ENCODE data around the gene TUBB8B.
A peak's percentile ranks its signal among the peaks of the same experiment; 100 is the strongest.
"Not testable (repeated sequence)": the region's sequence is repeated elsewhere in the genome, so short reads cannot be mapped to it uniquely, and the experiment has no call there.

The TUBB8B gene

GRCh38 chr18:49176-49665 is at the start of gene TUBB8B:
Gene TUBB8B (minus strand): TSS chr18:49615. CDS start chr18:49557, 58 bp downstream.
- not testable (repeated sequence) for DNase-seq (ENCODE audit: low read depth in 3 of 3)

GRCh38 chr18:97252-97914 is 48.0 kb upstream of the TUBB8B start:
- peak in 1 of 3 experiments; percentile 44 for DNase-seq (ENCODE audit: low read depth in 3 of 3)

GRCh38 chr18:96767-97131 is 47.3 kb upstream of the TUBB8B start:
- not testable (repeated sequence) for DNase-seq (ENCODE audit: low read depth in 3 of 3)

GRCh38 chr18:96101-96766 is 46.8 kb upstream of the TUBB8B start:
- DNase-seq (ENCODE audit: low read depth in 3 of 3) = not testable (repeated sequence)

GRCh38 chr18:95580-95979 is 46.2 kb upstream of the TUBB8B start:
- DNase-seq (ENCODE audit: low read depth in 3 of 3) = not testable (repeated sequence)

GRCh38 chr18:93897-94408 is 44.5 kb upstream of the TUBB8B start:
- not testable (repeated sequence) for DNase-seq (ENCODE audit: low read depth in 3 of 3)

GRCh38 chr18:91561-91960 is 42.1 kb upstream of the TUBB8B start:
- DNase-seq (ENCODE audit: low read depth in 3 of 3) = not testable (repeated sequence)

- DNase-seq (ENCODE audit: low read depth in 3 of 3) = not testable (repeated sequence)
These were observed 41.2 kb upstream of the TUBB8B start for GRCh38 chr18:90396-91193.

- DNase-seq (ENCODE audit: low read depth in 3 of 3) = not testable (repeated sequence)
These were observed 39.7 kb upstream of the TUBB8B start for GRCh38 chr18:89124-89523.

- not testable (repeated sequence) for DNase-seq (ENCODE audit: low read depth in 3 of 3)
These were observed 35.4 kb upstream of the TUBB8B start for GRCh38 chr18:84801-85200.

- not testable (repeated sequence) for DNase-seq (ENCODE audit: low read depth in 3 of 3)
These were observed 33.3 kb upstream of the TUBB8B start for GRCh38 chr18:82626-83209.

GRCh38 chr18:80881-81280 is 31.5 kb upstream of the TUBB8B start:
- not testable (repeated sequence) for DNase-seq (ENCODE audit: low read depth in 3 of 3)

- not testable (repeated sequence) for DNase-seq (ENCODE audit: low read depth in 3 of 3)
These were observed 30.8 kb upstream of the TUBB8B start for GRCh38 chr18:80202-80601.

GRCh38 chr18:75525-76160 is 26.2 kb upstream of the TUBB8B start:
- DNase-seq (ENCODE audit: low read depth in 3 of 3) = not testable (repeated sequence)

GRCh38 chr18:73181-73777 is 23.9 kb upstream of the TUBB8B start:
- DNase-seq (ENCODE audit: low read depth in 3 of 3) = not testable (repeated sequence)

GRCh38 chr18:67701-68100 is 18.3 kb upstream of the TUBB8B start:
- DNase-seq (ENCODE audit: low read depth in 3 of 3) = not testable (repeated sequence)

- DNase-seq (ENCODE audit: low read depth in 3 of 3) = not testable (repeated sequence)
These were observed 14.9 kb upstream of the TUBB8B start for GRCh38 chr18:64279-64678.

- DNase-seq (ENCODE audit: low read depth in 3 of 3) = not testable (repeated sequence)
These were observed 14.2 kb upstream of the TUBB8B start for GRCh38 chr18:63656-64055.

GRCh38 chr18:54388-54787 is 5.0 kb upstream of the TUBB8B start:
- not testable (repeated sequence) for DNase-seq (ENCODE audit: low read depth in 3 of 3)

GRCh38 chr18:48696-49095 is 719 bp downstream of the TUBB8B start:
- not testable (repeated sequence) for DNase-seq (ENCODE audit: low read depth in 3 of 3)

GRCh38 chr18:13177-13576 is 36.2 kb downstream of the TUBB8B start:
- DNase-seq (ENCODE audit: low read depth in 3 of 3) = not testable (repeated sequence)

Data from stimulated activated CD4-positive, alpha-beta T cell treated with anti-CD3 and anti-CD28 coated beads, TNF-alpha, amount 100 ng/mL, for 24 hours (primary cell).